GM18873 (cell line): Measurements from ENCODE around the gene SLC2A14.
"Not testable (repeated sequence)": the region's sequence is repeated elsewhere in the genome, so short reads cannot be mapped to it uniquely, and the experiment has no call there.

Source experiments
- ATAC-seq: cut with Tn5 transposase; IDR thresholded peaks from one replicate; pipeline ENCODE4 v1.9.1; 2021; ENCODE audit warnings: mild to moderate bottlenecking, moderate library complexity, moderate number of reproducible peaks; ENCODE audit not compliant: unreplicated experiment, low FRiP score

SLC2A14 gene

DNA sequence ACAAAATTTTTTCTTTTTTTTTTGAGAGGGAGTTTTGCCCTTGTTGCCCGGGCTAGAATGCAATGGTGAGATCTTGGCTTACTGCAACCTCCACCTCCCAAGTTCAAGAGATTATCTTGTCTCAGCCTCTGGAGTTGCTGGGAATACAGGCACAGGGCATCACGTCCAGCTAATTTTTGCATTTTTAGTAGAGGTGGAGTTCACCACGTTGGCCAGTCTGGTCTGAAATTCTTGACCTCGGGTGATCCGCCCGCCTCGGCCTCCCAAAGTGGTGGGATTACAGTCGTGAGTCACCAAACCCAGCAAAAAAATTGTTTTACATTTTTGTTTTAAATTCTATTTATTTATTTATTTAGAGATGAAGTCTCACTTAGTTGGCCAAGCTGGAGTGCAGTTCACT lies 4.7 kb upstream of the SLC2A14 start:
- no peak for ATAC-seq

GRCh38 chr12:7870335-7870734 lies 2.4 kb downstream of the SLC2A14 start:
- ATAC-seq = no peak

GRCh38 chr12:7869137-7869536 lies 3.6 kb downstream of the SLC2A14 start:
- ATAC-seq = no peak

GRCh38 chr12:7868391-7868790 lies 4.3 kb downstream of the SLC2A14 start:
- ATAC-seq = no peak

GRCh38 chr12:7864601-7865150 lies 8.0 kb downstream of the SLC2A14 start:
- ATAC-seq = no peak

GRCh38 chr12:7862814-7863348 lies 9.8 kb downstream of the SLC2A14 start:
- ATAC-seq = not testable (repeated sequence)

GRCh38 chr12:7862301-7862700 lies 10.4 kb downstream of the SLC2A14 start:
- not testable (repeated sequence) for ATAC-seq

- no peak for ATAC-seq
Observed at GRCh38 chr12:7859552-7859951, 13.2 kb downstream of the SLC2A14 start.

DNA sequence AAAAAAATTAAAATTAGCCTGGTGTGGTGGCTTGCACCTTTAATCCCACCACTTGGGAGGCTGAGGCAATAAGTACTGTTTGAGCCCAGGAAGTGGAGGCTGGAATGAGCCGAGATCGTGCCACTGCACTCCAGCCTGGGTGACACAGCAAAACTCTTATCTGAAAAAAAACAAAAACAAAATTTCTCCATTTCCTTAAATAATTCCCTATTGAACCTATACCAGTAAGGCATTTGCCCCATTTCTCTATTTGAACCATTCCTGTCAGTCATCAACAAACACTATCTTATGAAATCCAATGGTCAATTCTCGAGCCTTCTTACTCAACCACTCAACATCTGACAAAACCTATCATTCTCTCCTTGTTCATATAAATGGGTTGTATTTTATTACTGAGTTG lies 14.7 kb downstream of the SLC2A14 start:
- no peak for ATAC-seq

- ATAC-seq = no peak
Observed at GRCh38 chr12:7856516-7856915, 16.2 kb downstream of the SLC2A14 start.

DNA sequence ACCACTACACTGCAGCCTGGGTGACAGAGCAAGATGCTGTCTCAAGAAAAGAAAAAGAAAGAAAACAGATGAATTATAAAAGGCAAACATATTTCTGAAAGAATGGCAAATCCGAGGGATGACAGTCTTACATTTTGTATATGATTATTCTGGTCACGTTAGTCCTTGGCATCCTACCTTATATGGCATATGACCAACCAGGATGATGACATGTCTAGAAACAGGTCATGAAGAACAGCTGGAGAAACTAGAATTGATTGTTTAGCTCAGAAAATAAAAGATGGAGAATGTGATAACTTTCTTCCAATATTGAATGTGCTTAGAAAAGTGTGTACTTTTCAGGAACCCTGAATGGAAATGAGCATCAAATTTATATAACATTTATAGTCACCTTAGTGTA lies 19.2 kb downstream of the SLC2A14 start:
- ATAC-seq = no peak

- ATAC-seq = not testable (repeated sequence)
Observed at GRCh38 chr12:7851622-7852081, 21.1 kb downstream of the SLC2A14 start.

- not testable (repeated sequence) for ATAC-seq
Observed at GRCh38 chr12:7850099-7850498, 22.6 kb downstream of the SLC2A14 start.

- not testable (repeated sequence) for ATAC-seq
Observed at GRCh38 chr12:7848098-7848422, 24.7 kb downstream of the SLC2A14 start.

GRCh38 chr12:7847226-7848097 lies 25.3 kb downstream of the SLC2A14 start:
- ATAC-seq = not testable (repeated sequence)

GRCh38 chr12:7844116-7844515 lies 28.6 kb downstream of the SLC2A14 start:
- no peak for ATAC-seq

DNA sequence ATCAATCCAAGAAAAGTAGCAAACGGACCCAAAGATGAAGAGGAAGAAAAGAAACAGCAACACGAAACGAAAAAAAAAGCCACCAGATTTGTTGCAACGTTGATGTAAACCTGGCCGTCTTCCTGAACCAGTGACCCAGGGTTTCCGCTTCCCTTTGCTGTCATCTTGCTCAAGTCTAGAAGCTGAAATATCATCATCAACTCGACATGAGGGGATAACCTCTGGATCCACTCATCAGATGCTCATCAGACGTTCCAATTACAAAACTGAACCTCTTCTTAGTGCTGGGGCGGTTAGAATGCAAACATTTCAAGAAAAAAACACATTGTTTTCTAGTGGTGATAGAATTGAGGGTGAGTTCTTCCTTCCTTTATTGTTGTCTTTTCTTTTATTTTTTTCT lies 29.1 kb downstream of the SLC2A14 start:
- not testable (repeated sequence) for ATAC-seq

GRCh38 chr12:7843149-7843548 lies 29.6 kb downstream of the SLC2A14 start:
- ATAC-seq = not testable (repeated sequence)

- not testable (repeated sequence) for ATAC-seq
Observed at GRCh38 chr12:7842444-7842843, 30.3 kb downstream of the SLC2A14 start.

GRCh38 chr12:7839848-7840247 lies 32.9 kb downstream of the SLC2A14 start:
- not testable (repeated sequence) for ATAC-seq

- ATAC-seq = not testable (repeated sequence)
Observed at GRCh38 chr12:7839226-7839625, 33.5 kb downstream of the SLC2A14 start.

- no peak for ATAC-seq
Observed at GRCh38 chr12:7837366-7837765, 35.3 kb downstream of the SLC2A14 start.
